Left cardiac atrium (tissue), 2 donors: ENCODE measurements around the gene METTL5. TPM values are rescaled to one million over a fixed set of nuclear protein-coding genes. Genes with fewer than 3 reads are reported as not detected.

ENCODE experiments used
- total RNA-seq, 2 donors: library from RNA; stranded (reverse); fragmentation: NEBNext Ultra II Directional; extraction: Animal tissue kit (Norgen Biotek cat#: 25700); gene quantifications; one replicate each; pipeline ENCODE4 v1.2.1, GENCODE V29; 2021
- donor health status: DM: no; HTN: yes; CAD: no; lungs with severe emphysema.
- donor health status: DM: yes; HTN: yes; CAD: no.

Gene METTL5
- total RNA-seq, 2 donors from 2014 or later: 51.5 to 55.2 TPM

Other genes starting within 250 kb of the METTL5 start
- gene PPIG, start 240.6 kb downstream of the METTL5 start, total RNA-seq: 10 to 100 TPM; 33.7 to 45.3 TPM
- gene CFAP210, start 130.5 kb downstream of the METTL5 start, total RNA-seq: under 1 TPM in 1 of 2 donors, not detected in 1; 0.16 TPM
- gene PHOSPHO2, start 130.4 kb downstream of the METTL5 start, total RNA-seq: 1 to 10 TPM; 3.4 to 3.9 TPM
- gene KLHL23, start 91.1 kb downstream of the METTL5 start, total RNA-seq: 10 to 100 TPM; 19.5 to 22.5 TPM
- 10 to 100 TPM; 57.4 to 75.3 TPM for gene SSB, start 26.0 kb downstream of the METTL5 start, total RNA-seq
- 10 to 100 TPM; 67.3 to 76.4 TPM for gene UBR3, start 2.5 kb upstream of the METTL5 start, total RNA-seq